Stimulated activated CD8-positive, alpha-beta memory T cell treated with anti-CD3 and anti-CD28 coated beads, Interleukin-4, amount 100 ng/mL, for 4 hours (primary cell): ENCODE measurements around the gene ADSS2.
A peak's percentile ranks its signal among the peaks of the same experiment; 100 is the strongest.
"Not testable (repeated sequence)": the region's sequence is repeated elsewhere in the genome, so short reads cannot be mapped to it uniquely, and the experiment has no call there.

ENCODE experiments used
- DNase-seq, 2 donors: peaks; one replicate each; pipeline ENCODE4 v3.0.0-alpha.2; 2020; ENCODE audit warnings: low read depth in 2 of 2, low spot score in 1 of 2

ADSS2 gene

GRCh38 chr1:244451539-244451950 is at the start of gene ADSS2:
Gene ADSS2, minus strand, starts transcription at chr1:244451909. Its CDS starts 92 bp downstream, at chr1:244451817.
- no peak for DNase-seq

GRCh38 chr1:244500515-244500914 is 48.8 kb upstream of the ADSS2 start:
- DNase-seq = not testable (repeated sequence)

DNA sequence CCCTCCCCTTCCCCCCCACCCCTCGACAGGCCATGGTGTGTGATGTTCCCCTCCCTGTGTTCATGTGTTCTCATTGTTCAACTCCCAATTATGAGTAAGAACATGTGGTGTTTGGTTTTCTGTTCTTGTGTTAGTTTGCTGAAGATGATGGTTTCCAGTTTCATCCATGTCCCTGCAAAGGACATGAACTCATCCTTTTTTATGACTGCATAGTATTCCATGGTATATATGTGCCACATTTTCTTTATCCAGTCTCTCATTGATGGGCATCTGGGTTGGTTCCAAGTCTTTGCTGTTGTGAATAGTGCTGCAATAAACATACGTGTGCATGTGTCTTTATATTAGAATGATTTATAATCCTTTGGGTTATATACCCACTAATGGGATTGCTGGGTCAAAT is 47.8 kb upstream of the ADSS2 start:
- DNase-seq = not testable (repeated sequence)

DNA sequence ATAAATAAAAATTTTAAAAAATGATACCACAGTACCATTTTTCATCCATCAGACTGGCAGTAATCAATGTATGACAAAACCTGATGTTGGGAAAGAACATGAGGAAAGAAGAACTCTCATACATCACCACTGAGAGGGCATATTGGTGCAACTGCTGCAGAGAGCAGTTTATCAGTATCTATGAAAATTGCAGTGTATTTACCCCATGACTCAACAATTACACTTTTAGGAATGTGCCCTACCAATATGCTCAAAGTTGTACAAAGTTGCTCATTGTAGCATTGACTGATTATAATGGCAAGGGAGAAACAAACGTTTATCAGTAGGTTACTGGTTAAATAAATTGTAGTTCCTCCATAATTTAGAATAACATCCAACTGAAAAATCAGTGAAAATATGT is 46.1 kb upstream of the ADSS2 start:
- DNase-seq = no peak

DNA sequence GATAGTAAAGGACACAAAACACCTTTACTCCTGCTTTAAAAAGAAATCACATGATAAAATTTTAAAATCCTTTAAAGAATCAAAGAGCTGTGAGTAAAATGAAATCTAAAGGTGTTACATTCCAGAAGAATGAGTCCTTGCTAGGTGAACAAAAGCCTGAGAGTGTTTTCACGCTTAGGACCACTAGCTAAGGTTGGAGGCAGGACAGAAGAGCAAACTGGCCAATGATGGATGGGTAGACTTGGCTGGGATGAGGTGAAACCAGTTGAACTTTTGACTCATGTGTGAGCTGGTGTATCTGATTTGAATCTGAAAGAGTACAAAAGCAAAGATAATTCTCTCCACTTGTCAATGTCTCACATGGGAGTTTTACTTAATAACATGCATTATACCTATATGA is 44.5 kb upstream of the ADSS2 start:
- no peak for DNase-seq

GRCh38 chr1:244494653-244495052 is 42.9 kb upstream of the ADSS2 start:
- DNase-seq = no peak

DNA sequence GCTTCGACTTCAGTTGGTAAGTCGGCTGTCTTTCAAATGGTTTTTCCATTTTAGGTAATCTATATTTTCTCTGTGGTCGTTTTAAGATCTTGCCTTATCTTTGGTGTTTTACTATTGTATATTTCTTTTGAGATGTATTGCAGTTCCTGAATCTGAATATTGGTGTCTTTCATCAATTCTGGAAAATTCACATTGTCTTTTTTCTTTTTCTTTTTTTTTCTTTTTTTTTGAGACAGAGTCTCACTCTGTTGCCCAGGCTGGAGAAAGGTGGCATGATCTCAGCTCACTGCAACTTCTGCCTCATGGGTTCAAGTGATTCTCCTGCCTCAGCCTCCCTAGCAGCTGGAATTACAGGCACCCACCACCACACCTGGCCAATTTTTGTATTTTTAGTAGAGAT is 33.3 kb upstream of the ADSS2 start:
- DNase-seq = not testable (repeated sequence)

DNA sequence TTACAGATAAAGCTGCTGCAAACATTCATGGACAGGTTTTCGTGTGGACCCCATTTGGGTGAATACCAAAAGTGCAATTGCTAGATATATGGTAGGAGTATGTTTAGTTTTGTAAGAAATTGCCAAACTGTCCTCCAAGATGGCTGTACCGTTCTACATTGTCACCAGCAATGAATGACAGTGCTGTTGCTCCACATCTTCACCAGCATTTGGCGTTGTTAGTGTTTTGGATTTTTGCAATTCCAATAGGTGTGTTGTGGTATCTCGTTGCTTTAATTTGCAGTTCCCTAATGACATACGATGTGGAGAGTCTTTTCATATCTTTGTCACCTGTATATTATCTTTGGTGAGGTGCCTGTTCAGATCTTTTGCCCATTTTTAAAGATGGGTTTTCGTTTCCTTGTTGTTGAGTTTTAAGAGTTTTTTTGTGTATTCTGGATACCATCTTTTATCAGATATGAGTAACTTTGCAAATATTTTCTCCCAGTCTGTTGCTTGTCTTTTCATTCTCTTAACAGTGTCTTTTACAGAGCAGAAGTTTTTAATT is 21.4 kb upstream of the ADSS2 start:
- DNase-seq = no peak

DNA sequence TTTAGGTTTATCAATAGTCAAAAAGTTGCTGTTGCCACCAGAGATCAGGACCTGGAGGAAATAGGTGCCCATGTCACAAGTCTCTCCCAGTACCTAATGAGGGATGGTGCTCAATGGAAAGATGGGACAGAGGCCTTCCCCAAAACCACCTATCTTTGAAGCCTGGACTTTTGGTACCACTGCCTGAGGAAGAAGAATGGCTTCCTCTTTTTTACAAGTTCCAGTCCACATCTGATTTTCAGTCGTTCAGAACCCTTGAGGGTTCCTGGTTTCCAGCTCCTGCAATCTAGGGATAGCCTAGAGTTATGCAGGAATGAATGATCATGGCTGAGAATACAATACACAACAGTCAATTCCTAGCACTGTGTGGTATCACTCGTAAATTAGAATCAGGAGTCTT is 15.0 kb upstream of the ADSS2 start:
- DNase-seq = no peak

GRCh38 chr1:244461245-244462071 is 9.7 kb upstream of the ADSS2 start, which contains the start of gene CATSPERE:
Gene CATSPERE, plus strand, starts transcription at chr1:244461273. Its CDS starts 157 bp downstream, at chr1:244461430.
- DNase-seq = peak; percentile 40 to 56

- DNase-seq = no peak
These were observed 8.5 kb upstream of the ADSS2 start for GRCh38 chr1:244460197-244460596.

DNA sequence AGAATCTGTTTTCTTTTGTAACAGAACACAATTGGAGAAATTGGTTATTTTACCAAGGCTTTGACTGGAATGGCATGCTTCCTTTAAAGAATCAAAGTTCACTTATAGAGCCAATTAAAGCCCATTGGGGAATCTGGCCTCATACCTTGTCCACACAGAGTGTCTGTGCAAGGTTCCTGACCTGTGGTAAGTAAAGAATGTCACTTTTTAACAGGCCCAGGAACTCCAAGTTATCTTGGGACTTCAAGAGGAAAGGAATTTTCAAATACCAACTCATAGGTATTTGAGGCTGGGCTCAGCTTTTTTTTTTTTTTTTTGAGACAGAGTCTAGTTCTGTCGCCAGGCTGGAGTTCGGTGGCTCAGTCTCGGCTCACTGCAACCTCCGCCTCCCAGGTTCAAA is 7.1 kb upstream of the ADSS2 start:
- DNase-seq = no peak

DNA sequence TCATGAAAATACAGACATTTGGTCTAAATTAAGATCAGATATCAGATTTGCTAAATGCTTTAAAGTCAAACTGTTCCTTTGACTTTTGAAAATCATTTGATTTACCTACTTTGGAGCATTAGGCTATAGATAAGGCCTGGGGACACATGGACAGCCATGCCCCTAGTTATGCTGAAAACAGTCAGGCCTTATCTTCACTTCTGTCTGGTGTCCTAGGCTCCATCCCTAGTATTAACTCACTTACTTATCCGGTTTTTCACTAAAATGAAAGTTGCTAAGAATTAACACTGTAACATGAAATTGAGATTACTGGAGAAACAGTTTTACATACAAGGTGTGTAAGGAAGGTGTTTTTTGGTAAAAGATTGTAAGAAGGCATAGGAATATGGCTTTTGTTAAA is 4.9 kb upstream of the ADSS2 start:
- DNase-seq = no peak

DNA sequence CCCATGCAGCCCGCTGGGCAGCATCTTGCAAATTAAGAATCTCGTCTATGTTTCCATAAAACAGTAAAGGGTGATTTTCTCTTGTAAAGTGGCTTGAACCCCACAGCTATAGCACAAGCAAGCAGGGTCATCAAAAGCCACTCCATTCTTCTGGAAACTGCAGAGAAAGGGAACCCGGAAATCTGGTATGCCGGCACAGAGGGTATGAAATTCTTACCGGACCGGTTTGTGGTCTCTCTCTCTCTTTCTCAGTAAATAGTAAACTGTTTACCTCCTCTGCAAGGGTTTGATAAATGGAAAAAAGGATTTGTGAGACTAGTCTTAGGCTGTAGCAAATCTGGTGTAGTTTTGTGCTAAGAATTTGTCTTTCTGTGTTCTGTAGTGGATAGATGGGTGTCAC is 2.7 kb upstream of the ADSS2 start:
- DNase-seq = no peak

DNA sequence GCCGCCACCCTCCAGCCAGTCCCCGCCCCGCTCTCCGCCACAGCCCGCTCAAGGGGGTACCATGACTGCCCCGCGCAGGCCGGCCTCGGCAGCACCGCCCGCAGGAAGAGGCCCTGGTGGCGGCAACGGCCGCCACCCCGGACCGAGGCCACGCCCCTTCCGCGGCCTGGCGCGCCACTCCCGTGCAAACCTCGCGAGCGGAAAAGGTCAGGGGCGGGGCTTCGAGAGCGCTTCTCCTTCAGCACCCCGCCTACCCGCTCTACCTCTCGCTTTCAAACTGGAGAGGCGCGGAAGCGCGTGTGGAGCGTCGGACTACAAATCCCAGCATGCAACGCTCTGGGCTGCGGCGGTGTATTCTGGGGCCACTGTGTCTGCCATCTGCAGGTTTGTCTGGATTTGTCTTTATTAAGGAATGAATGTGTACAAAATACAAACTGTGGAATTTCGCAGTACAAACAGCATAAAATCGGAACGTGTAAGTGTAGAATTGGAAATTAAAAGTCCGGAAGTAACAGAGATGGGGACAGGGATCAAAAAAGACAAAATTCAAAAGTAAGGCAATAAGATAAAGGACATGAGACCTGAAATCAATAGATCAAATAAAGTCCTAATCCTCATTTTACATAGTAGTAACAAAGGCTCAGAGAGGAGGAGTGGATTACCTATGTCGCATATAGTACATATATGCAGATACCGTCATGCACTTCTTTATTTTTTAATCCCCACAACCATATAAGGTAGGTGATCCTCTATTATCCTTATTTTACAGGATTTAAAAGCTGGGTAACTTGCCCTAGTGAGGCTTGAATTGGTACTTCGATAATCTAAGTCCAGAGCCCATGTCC is 464 bp upstream of the ADSS2 start:
- DNase-seq = peak; percentile 98

GRCh38 chr1:244450597-244451538 is 841 bp downstream of the ADSS2 start:
- DNase-seq = peak; percentile 38 to 46

DNA sequence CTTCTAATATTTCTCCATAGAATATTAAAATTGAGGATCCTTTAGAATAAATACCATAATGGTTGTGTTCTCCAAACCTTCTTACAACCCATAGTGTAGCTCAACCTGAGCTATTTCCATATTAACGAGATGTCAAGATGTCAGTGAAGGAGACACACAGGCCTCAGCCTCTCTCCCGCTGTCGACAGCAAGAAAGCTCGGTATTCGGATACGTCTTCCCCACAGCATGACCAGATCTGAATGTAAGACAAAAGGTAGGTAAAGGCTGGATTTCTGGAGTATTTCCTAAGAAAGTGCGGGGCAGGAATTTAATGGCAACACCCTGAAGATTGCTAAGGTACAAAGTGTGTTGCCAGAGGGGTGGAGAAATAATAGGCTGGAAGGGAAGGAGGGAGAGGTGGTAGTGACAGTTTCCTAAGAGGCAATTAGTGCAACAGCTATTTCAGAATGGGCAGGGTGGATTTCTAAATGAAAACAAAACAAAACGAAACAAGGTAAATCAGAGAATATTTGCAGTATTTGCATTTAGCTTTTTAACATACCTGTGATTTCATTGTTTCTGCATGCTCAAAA is 1.7 kb downstream of the ADSS2 start:
- DNase-seq = no peak

DNA sequence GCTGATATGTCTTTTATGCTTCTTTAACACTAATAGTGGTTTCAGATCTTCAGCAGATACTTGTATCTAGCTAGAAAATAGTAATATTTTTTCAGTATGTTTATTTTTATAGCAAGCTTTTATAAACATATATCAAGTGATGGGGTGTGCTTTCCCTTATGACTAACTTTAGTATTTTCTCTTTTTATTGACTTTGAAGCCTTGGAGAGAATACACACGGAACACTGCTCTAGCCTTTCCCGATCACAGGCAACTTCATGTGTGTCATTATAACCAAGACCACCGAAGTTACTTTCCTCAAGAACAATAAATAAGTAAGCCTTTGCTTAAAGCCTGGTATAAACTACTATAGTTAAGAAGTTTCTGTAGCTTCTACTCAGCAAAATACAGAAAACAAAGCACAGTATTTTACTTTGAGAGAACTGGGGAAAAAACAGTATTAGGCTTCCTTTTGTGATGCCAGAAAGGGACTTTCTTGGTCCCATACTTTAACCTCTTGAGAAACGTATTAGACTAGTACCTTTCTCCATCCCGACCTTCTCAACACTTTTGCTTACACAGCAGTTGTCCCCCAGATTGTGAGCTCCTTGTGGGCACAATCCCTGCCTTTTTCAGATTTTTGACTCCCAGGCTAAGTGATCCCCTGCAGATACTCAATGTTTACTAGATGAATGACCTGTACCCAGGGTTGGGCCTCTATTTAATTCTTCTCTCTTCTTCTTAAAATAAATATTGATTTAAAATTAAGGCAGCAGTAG is 3.3 kb downstream of the ADSS2 start:
- DNase-seq = no peak

GRCh38 chr1:244447552-244447951 is 4.2 kb downstream of the ADSS2 start:
- DNase-seq = no peak

GRCh38 chr1:244447024-244447423 is 4.7 kb downstream of the ADSS2 start:
- no peak for DNase-seq
